H1 (cell line): ENCODE data around the gene SSBP3. TPM values are rescaled to one million over a fixed set of nuclear protein-coding genes. Genes with fewer than 3 reads are reported as not detected.

ENCODE experiments used
- CTCF ChIA-PET: fragments of 300-600 bp; sonication (Branson Sonifier 250); formaldehyde crosslinking; loops from one replicate; lab custom pipeline; 2021; ENCODE audit not compliant: partially characterized antibody; lab: Charles Lee
- POLR2A ChIA-PET: fragments of 300-600 bp; sonication (Branson Sonifier 250); formaldehyde crosslinking; loops from one replicate; lab custom pipeline; 2021; ENCODE audit warnings: inconsistent platforms; ENCODE audit not compliant: partially characterized antibody; lab: Charles Lee
- DNase-seq, 2 experiments: peaks; one replicate each; pipeline versions ENCODE4 v3.0.0 to v3.0.0-alpha.2; 2010 to 2022; ENCODE audit warnings: low spot score in 2 of 2, low read depth in 1 of 2, mixed read lengths in 1 of 2
- FAIRE-seq: peaks from 2 replicates; lab custom pipeline; 2011; peaks lifted over from hg19 to GRCh38; lab: Jason Lieb, UNC
- H2AFZ ChIP-seq: 2 replicates; pipeline ENCODE4 v1.8.1; 2012; ENCODE audit warnings: low read length, inconsistent platforms
- H2AK5ac ChIP-seq: 2 replicates; pipeline ENCODE4 v1.6.1; 2013; ENCODE audit warnings: low read depth, low read length
- H2BK120ac ChIP-seq: replicated peaks from 2 replicates; pipeline ENCODE3; 2013; ENCODE audit warnings: low read depth, low read length, inconsistent platforms
- H2BK12ac ChIP-seq: 2 replicates; pipeline ENCODE4 v1.6.1; 2013; ENCODE audit warnings: low read depth, low read length
- H2BK15ac ChIP-seq: 2 replicates; pipeline ENCODE4 v1.6.1; 2013; ENCODE audit warnings: low read length
- H2BK20ac ChIP-seq: 2 replicates; pipeline ENCODE4 v1.6.1; 2013; ENCODE audit warnings: low read length
- H2BK5ac ChIP-seq: 2 replicates; pipeline ENCODE4 v1.6.1; 2013; ENCODE audit warnings: low read depth, low read length
- H3K14ac ChIP-seq: 2 replicates; pipeline ENCODE4 v1.6.1; 2013; ENCODE audit warnings: inconsistent platforms; ENCODE audit not compliant: insufficient read length
- H3K18ac ChIP-seq: 2 replicates; pipeline ENCODE4 v1.6.1; 2013; ENCODE audit warnings: low read length; ENCODE audit errors: extremely low read depth
- H3K23ac ChIP-seq: 2 replicates; pipeline ENCODE4 v1.6.1; 2013; ENCODE audit warnings: inconsistent platforms; ENCODE audit not compliant: insufficient read length
- H3K23me2 ChIP-seq: 2 replicates; pipeline ENCODE4 v1.6.1; 2013; ENCODE audit warnings: low read depth, low read length
- H3K27ac ChIP-seq: 2 replicates; pipeline ENCODE4 v1.6.1; 2011; ENCODE audit warnings: low read depth, low read length, inconsistent platforms
- H3K27me3 ChIP-seq, 4 experiments: replicated peaks in 1 of 4; 1 replicate in 1 of 4; 2 replicates in 3 of 4; pipeline versions ENCODE4 v1.6.1 to v1.8.1; 2011 to 2013; ENCODE audit warnings: low read length in 3 of 4, mild to moderate bottlenecking in 3 of 4, inconsistent platforms in 2 of 4, mixed read lengths in 2 of 4, moderate library complexity in 1 of 4; ENCODE audit not compliant: control insufficient read depth in 3 of 4, insufficient read depth in 3 of 4; ENCODE audit errors: extremely low read depth in 1 of 4
- H3K36me3 ChIP-seq, 4 experiments: 2 replicates each; pipeline versions ENCODE4 v1.6.1 to v1.8.1; 2011 to 2013; ENCODE audit warnings: mild to moderate bottlenecking in 4 of 4, low read length in 3 of 4, moderate library complexity in 2 of 4, control low read depth in 1 of 4, inconsistent platforms in 1 of 4; ENCODE audit not compliant: insufficient read depth in 4 of 4, control insufficient read depth in 2 of 4
- H3K4ac ChIP-seq: replicated peaks from 2 replicates; pipeline ENCODE3; 2013; ENCODE audit warnings: low read length, low read depth, mixed read lengths, inconsistent platforms; ENCODE audit not compliant: insufficient read length
- H3K4me1 ChIP-seq, 4 experiments: replicated peaks in 1 of 4; 1 replicate in 1 of 4; 2 replicates in 3 of 4; pipeline versions ENCODE4 v1.6.1 to v1.8.1; 2011 to 2013; ENCODE audit warnings: low read length in 3 of 4, inconsistent platforms in 2 of 4, mixed read lengths in 1 of 4; ENCODE audit not compliant: insufficient read depth in 4 of 4, control insufficient read depth in 3 of 4
- H3K4me2 ChIP-seq, 2 experiments: 2 replicates each; pipeline versions ENCODE4 v1.6.1 to v1.8.1; 2011 to 2013; ENCODE audit warnings: low read depth in 2 of 2, low read length in 2 of 2, control low read depth in 1 of 2, inconsistent platforms in 1 of 2, mild to moderate bottlenecking in 1 of 2; ENCODE audit not compliant: insufficient read depth in 1 of 2
- H3K4me3 ChIP-seq, 4 experiments: fragments of 200-600, 300-600 bp in 1 of 4; sonication (generic), shearing (Covaris generic), sonication (Bioruptor Twin) in 1 of 4; 2 replicates each; pipeline versions ENCODE4 v1.5.1 to v1.8.1; 2011 to 2016; ENCODE audit warnings: low read length in 4 of 4, low read depth in 3 of 4, control low read depth in 2 of 4, inconsistent platforms in 2 of 4, mild to moderate bottlenecking in 2 of 4, mixed read lengths in 1 of 4, moderate library complexity in 1 of 4; ENCODE audit not compliant: insufficient read depth in 2 of 4; ENCODE audit errors: extremely low read depth in 1 of 4
- H3K56ac ChIP-seq: replicated peaks from 2 replicates; pipeline ENCODE3; 2013; ENCODE audit warnings: low read depth, mild to moderate bottlenecking, mixed read lengths, low read length, inconsistent platforms; ENCODE audit not compliant: insufficient read length
- H3K79me1 ChIP-seq: 2 replicates; pipeline ENCODE4 v1.6.1; 2013; ENCODE audit warnings: low read depth, low read length, control low read depth
- H3K79me2 ChIP-seq, 2 experiments: 2 replicates each; pipeline versions ENCODE4 v1.6.1 to v1.8.1; 2012 to 2013; ENCODE audit warnings: low read length in 2 of 2, mild to moderate bottlenecking in 2 of 2, inconsistent platforms in 1 of 2; ENCODE audit not compliant: insufficient read depth in 2 of 2, control insufficient read depth in 1 of 2
- H3K9ac ChIP-seq, 4 experiments: replicated peaks in 1 of 4; 1 replicate in 1 of 4; 2 replicates in 3 of 4; pipeline versions ENCODE4 v1.6.1 to v1.8.1; 2011 to 2013; ENCODE audit warnings: low read depth in 3 of 4, low read length in 3 of 4, control low read depth in 2 of 4, mild to moderate bottlenecking in 2 of 4, moderate library complexity in 2 of 4, inconsistent platforms in 1 of 4; ENCODE audit errors: extremely low read depth in 1 of 4
- H3K9me3 ChIP-seq, 2 experiments: 2 replicates each; pipeline versions ENCODE4 v1.6.1 to v1.8.1; 2012 to 2013; ENCODE audit warnings: mild to moderate bottlenecking in 2 of 2, moderate library complexity in 2 of 2, control low read depth in 1 of 2, inconsistent platforms in 1 of 2, low read depth in 1 of 2, low read length in 1 of 2, mixed read lengths in 1 of 2; ENCODE audit not compliant: insufficient read depth in 2 of 2
- H4K20me1 ChIP-seq, 2 experiments: replicated peaks in 1 of 2; 2 replicates each; pipeline versions ENCODE3 to v1.8.1; 2011 to 2013; ENCODE audit warnings: inconsistent platforms in 2 of 2, low read length in 2 of 2, mild to moderate bottlenecking in 1 of 2; ENCODE audit not compliant: insufficient read depth in 2 of 2, control insufficient read depth in 1 of 2
- H4K5ac ChIP-seq: 2 replicates; pipeline ENCODE4 v1.6.1; 2013; ENCODE audit warnings: low read length, low read depth, mixed read lengths, inconsistent platforms; ENCODE audit not compliant: insufficient read length
- H4K8ac ChIP-seq: 2 replicates; pipeline ENCODE4 v1.8.0; 2013; ENCODE audit warnings: mild to moderate bottlenecking, moderate library complexity, low read length, inconsistent platforms; ENCODE audit not compliant: insufficient read depth; ENCODE audit errors: extremely low read depth
- H4K91ac ChIP-seq: replicated peaks from 2 replicates; pipeline ENCODE3; 2013; ENCODE audit warnings: low read length, mixed read lengths, inconsistent platforms; ENCODE audit not compliant: insufficient read length
- CHD1 ChIP-seq: IDR thresholded peaks from 2 replicates; pipeline ENCODE4 v1.6.1; 2012; ENCODE audit warnings: low read depth, low read length, improper control_type of control experiment
- CREB1 ChIP-seq: IDR thresholded peaks from 2 replicates; pipeline ENCODE4 v1.6.1; 2012; ENCODE audit warnings: inconsistent platforms
- HDAC6 ChIP-seq: IDR thresholded peaks from one replicate; pipeline ENCODE4 v1.7.1; 2012; ENCODE audit warnings: low read depth, mild to moderate bottlenecking, inconsistent platforms, low read length, moderate library complexity
- JUN ChIP-seq: IDR thresholded peaks from 2 replicates; pipeline ENCODE4 v1.6.1; 2011; ENCODE audit warnings: low read depth, mild to moderate bottlenecking, improper control_type of control experiment, low read length
- NANOG ChIP-seq: IDR thresholded peaks from 2 replicates; pipeline ENCODE4 v1.6.1; 2011; ENCODE audit warnings: low read length, low read depth, mild to moderate bottlenecking, inconsistent platforms; ENCODE audit not compliant: insufficient read depth, poor library complexity, severe bottlenecking
- POLR2AphosphoS5 ChIP-seq: IDR thresholded peaks from 2 replicates; pipeline ENCODE4 v1.6.1; 2011; ENCODE audit warnings: low read depth, low read length
- POU5F1 ChIP-seq: IDR thresholded peaks from 2 replicates; pipeline ENCODE4 v1.6.1; 2011; ENCODE audit warnings: low read depth, mild to moderate bottlenecking, low read length, moderate library complexity
- RXRA ChIP-seq: IDR thresholded peaks from 2 replicates; pipeline ENCODE4 v1.6.1; 2011; ENCODE audit warnings: low read depth, mild to moderate bottlenecking, low read length, moderate library complexity; ENCODE audit not compliant: insufficient read depth
- TBP ChIP-seq: IDR thresholded peaks from 2 replicates; pipeline ENCODE4 v1.6.1; 2011; ENCODE audit warnings: low read depth, low read length, improper control_type of control experiment
- YY1 ChIP-seq: IDR thresholded peaks from 2 replicates; pipeline ENCODE4 v1.6.1; 2011; ENCODE audit warnings: low read depth, mild to moderate bottlenecking, low read length
- WGBS, 2 experiments: shearing (Covaris generic) in 1 of 2; methylation state at CpG; one replicate each; pipeline versions ENCODE4 v1.1.6 to v1.1.7; 2013 to 2015; ENCODE audit warnings: low lambda C conversion rate in 2 of 2, mixed read lengths in 2 of 2, inconsistent platforms in 1 of 2, low coverage in 1 of 2, missing lambda C conversion rate in 1 of 2; ENCODE audit not compliant: insufficient replicate concordance in 2 of 2, insufficient coverage in 1 of 2, insufficient read length in 1 of 2; ENCODE audit errors: extremely low coverage in 1 of 2, missing lambda C conversion rate in 1 of 2; 5-methylcytosine and 5-hydroxymethylcytosine counted together
- polyA plus RNA-seq, 7 experiments: library from polyadenylated mRNA; depleted of rRNA in 3 of 7; stranded (reverse) in 5 of 7; unstranded in 2 of 7; fragments of >200 nt in 5 of 7; fragments of 200-250 nt in 2 of 7; gene quantifications; 1 replicate in 5 of 7; 2 replicates in 1 of 7; 4 replicates in 1 of 7; pipeline versions ENCODE4 v1.2.1 to v1.2.3, GENCODE V29; 2011 to 2013; ENCODE audit warnings: missing spikeins in 2 of 7, mixed read lengths in 2 of 7
- total RNA-seq: library from RNA; stranded (reverse); fragmentation: NEBNext Ultra II Directional; extraction: Animal tissue kit (Norgen Biotek cat#: 25700); gene quantifications from 2 replicates; pipeline ENCODE4 v1.2.1, GENCODE V29; 2021
- TF ChIP-seq, protein P1 (sequence below): IDR thresholded peaks from 2 replicates; pipeline ENCODE4 v1.6.1; 2011; ENCODE audit warnings: low read length, improper control_type of control experiment
- TF ChIP-seq, protein P2 (sequence below): IDR thresholded peaks from 2 replicates; pipeline ENCODE4 v1.6.1; 2012; ENCODE audit warnings: inconsistent platforms
- TF ChIP-seq, protein P3 (sequence below): IDR thresholded peaks from 2 replicates; pipeline ENCODE4 v1.6.1; 2011; ENCODE audit warnings: low read depth, mild to moderate bottlenecking, low read length; ENCODE audit not compliant: insufficient read depth

The SSBP3 gene
- total and polyA plus RNA-seq, 2 of the 8 experiments (the other 6 are each of a cell fraction or from before 2014, with no cell fraction given) = 99.7 to 133 TPM

DNA sequence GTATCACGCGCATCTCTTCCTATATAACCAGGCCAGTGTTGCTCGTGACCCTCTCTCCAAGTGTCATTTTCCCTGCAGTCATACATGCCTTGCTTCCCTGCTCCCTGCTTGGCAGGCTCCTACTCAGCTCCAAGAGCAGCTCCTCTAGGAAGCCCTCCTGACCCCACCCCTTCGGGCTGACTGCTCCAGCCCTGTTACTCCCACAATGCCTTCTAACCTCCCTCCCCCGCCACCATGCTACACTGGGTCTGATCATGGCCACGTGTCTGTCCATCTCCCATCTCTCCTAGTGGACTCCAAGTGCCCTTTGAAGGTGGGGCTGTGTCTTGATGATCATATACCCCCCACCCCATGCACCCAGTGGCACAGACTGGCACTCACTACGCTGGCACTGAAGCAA lies 161.5 kb downstream of the SSBP3 start:
- H3K23me2 ChIP-seq = no peaks in the 10 kb centered on the region
- no peak overlapping the region for H3K27ac ChIP-seq
- peaks cover 3 to 32% (median 15%) of the 10 kb centered on the region in 4 experiments; a peak in 6 of 8 replicates for H3K36me3 ChIP-seq
- no peak for FAIRE-seq
- H2BK20ac ChIP-seq = no peak overlapping the region; the same call in 1 of the 2 replicates
- no peak overlapping the region for H3K4me3 ChIP-seq
- ChIA-PET CTCF (interaction anchor here (1.1 kb wide), 1 partner anchor 159 kb away, joined by 3 read pairs; no protein-coding TSS in a partner anchor), POLR2A (no interaction called here)
- no peak overlapping the region for H2BK12ac ChIP-seq
- no peak overlapping the region for H4K91ac ChIP-seq
- H3K23ac ChIP-seq = no peak overlapping the region
- H3K4me1 ChIP-seq = no peaks in the 10 kb centered on the region
- no peak overlapping the region for H3K14ac ChIP-seq
- no peaks in the 10 kb centered on the region for H3K9me3 ChIP-seq
- H3K56ac ChIP-seq = no peak overlapping the region
- H4K8ac ChIP-seq = no peak overlapping the region
- no peaks in the 10 kb centered on the region for H3K79me1 ChIP-seq
- WGBS, 2 experiments = 86% methylated on average over 7 of the region's 7 CpGs; no CpG with 5 or more reads in 1 of the 2 experiments
- H2AK5ac ChIP-seq = no peak overlapping the region
- H3K27me3 ChIP-seq = no peaks in the 10 kb centered on the region; a peak in 1 of 7 replicates
- no peak overlapping the region for H3K9ac ChIP-seq
- H2BK15ac ChIP-seq = no peak overlapping the region
- no peak overlapping the region for H3K4me2 ChIP-seq
- no peak overlapping the region for H4K5ac ChIP-seq
- H4K20me1 ChIP-seq = peaks cover 3 to 10% of the 10 kb centered on the region in 2 experiments
- H3K79me2 ChIP-seq = no peaks in the 10 kb centered on the region
- no peak for DNase-seq
- H3K18ac ChIP-seq = no peak overlapping the region
- no peak overlapping the region for H2AFZ ChIP-seq
- peak overlapping the region; percentile 56; the same call in 1 of the 2 replicates for H2BK5ac ChIP-seq
- no peak overlapping the region for H3K4ac ChIP-seq
- no peak overlapping the region for H2BK120ac ChIP-seq
- TF ChIP-seq YY1 (no peak), RXRA (no peak), POU5F1 (no peak), JUN (no peak), HDAC6 (no peak), POLR2AphosphoS5 (no peak), NANOG (no peak), TBP (no peak), CHD1 (no peak), CREB1 (no peak)
- TF ChIP-seq, protein P1, sequence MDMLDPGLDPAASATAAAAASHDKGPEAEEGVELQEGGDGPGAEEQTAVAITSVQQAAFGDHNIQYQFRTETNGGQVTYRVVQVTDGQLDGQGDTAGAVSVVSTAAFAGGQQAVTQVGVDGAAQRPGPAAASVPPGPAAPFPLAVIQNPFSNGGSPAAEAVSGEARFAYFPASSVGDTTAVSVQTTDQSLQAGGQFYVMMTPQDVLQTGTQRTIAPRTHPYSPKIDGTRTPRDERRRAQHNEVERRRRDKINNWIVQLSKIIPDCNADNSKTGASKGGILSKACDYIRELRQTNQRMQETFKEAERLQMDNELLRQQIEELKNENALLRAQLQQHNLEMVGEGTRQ = no peak
- TF ChIP-seq, protein P2, sequence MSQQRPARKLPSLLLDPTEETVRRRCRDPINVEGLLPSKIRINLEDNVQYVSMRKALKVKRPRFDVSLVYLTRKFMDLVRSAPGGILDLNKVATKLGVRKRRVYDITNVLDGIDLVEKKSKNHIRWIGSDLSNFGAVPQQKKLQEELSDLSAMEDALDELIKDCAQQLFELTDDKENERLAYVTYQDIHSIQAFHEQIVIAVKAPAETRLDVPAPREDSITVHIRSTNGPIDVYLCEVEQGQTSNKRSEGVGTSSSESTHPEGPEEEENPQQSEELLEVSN = no peak
- TF ChIP-seq, protein P3, sequence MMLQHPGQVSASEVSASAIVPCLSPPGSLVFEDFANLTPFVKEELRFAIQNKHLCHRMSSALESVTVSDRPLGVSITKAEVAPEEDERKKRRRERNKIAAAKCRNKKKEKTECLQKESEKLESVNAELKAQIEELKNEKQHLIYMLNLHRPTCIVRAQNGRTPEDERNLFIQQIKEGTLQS = no peak
